Right lobe of liver (tissue), 4 donors: Measurements from ENCODE around the gene STK24.

Experiments
- CTCF ChIP-seq, 4 donors: fragments of 200-600 bp in 3 of 4; fragments of 450-650 bp in 1 of 4; IDR thresholded peaks; one replicate each; pipeline versions ENCODE4 v1.5.1 to v1.8.0; 2016 to 2022; ENCODE audit warnings: antibody characterized with exemption in 4 of 4, mild to moderate bottlenecking in 2 of 4
- POLR2A ChIP-seq: fragments of 450-650 bp; IDR thresholded peaks from one replicate; pipeline ENCODE4 v1.6.1; 2017; ENCODE audit warnings: antibody characterized with exemption, mild to moderate bottlenecking
- donor health status: DM: no; HTN: no; CAD: no.
- donor health status: DM: no; HTN: no; CAD: no.
- donor health status: DM: no; HTN: yes; CAD: no.

DNA sequence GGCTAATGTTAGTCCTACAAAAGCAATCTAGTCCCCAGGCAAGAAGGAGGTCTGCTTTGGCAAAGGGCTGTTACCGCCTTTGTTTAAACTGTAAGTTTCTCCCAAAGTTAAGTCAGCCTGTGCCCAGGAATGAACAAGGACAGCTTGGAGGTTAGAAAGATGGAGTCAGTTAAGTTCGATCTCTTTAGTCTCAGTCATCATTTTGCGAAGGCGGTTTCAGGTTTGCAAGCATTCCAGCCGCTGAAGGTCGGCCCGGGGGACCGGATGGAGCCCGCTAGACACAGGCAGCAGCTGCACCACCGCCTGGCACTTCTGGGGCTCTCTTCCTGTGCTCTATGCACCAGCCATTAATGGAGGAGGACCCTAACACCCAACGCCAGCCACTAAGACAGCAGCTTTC is 91.3 kb downstream of the STK24 start:
- TF ChIP-seq CTCF (IDR thresholded peaks at IDR 0.05), result no peak
- no peak for TF ChIP-seq POLR2A
